HEK293 (cell line): ENCODE data around the gene LMO1.
A peak's percentile ranks its signal among the peaks of the same experiment; 100 is the strongest.

ENCODE experiments used
- CTCF ChIA-PET: fragments of 350-600 bp; formaldehyde crosslinking; extraction: SDS; loops from one replicate; lab custom pipeline; 2021; ENCODE audit warnings: antibody characterized with exemption; lab: Yijun Ruan, JAX
- POLR2A ChIA-PET: fragments of 300-600 bp; formaldehyde crosslinking; extraction: SDS; loops from one replicate; lab custom pipeline; 2020; ENCODE audit warnings: antibody characterized with exemption, inconsistent platforms; lab: Yijun Ruan, JAX
- H3K27ac ChIP-seq: fragments of 200-500 bp; sonication (Bioruptor generic); 2 replicates; pipeline ENCODE4 v1.5.1; 2014; ENCODE audit warnings: low read depth, low read length, control low read depth, inconsistent platforms; ENCODE audit errors: extremely low read depth
- H3K36me3 ChIP-seq, 2 experiments: fragments of 200-500 bp in 1 of 2; sonication (Bioruptor generic) in 1 of 2; 1 replicate in 1 of 2; 2 replicates in 1 of 2; pipeline ENCODE4 v1.5.1; 2014 to 2017; ENCODE audit warnings: inconsistent platforms in 2 of 2, low read length in 2 of 2; ENCODE audit not compliant: control insufficient read depth in 2 of 2, insufficient read depth in 1 of 2
- H3K4me1 ChIP-seq: fragments of 200-500 bp; sonication (Bioruptor generic); 2 replicates; pipeline ENCODE4 v1.5.1; 2014; ENCODE audit warnings: mild to moderate bottlenecking, low read length, inconsistent platforms; ENCODE audit not compliant: control insufficient read depth, insufficient read depth
- H3K4me3 ChIP-seq: 2 replicates; pipeline ENCODE4 v1.5.1; 2011; ENCODE audit warnings: low read depth, mild to moderate bottlenecking, control low read depth, low read length, moderate library complexity
- H3K9me3 ChIP-seq: fragments of 200-500 bp; sonication (Bioruptor generic); 2 replicates; pipeline ENCODE4 v1.5.1; 2014; ENCODE audit warnings: low read depth, low read length, inconsistent platforms; ENCODE audit not compliant: control insufficient read depth, insufficient read depth
- HOXA7 ChIP-seq: sonication (generic); formaldehyde crosslinking; IDR thresholded peaks from 2 replicates; pipeline ENCODE4 v1.8.1; 2022; ENCODE audit warnings: missing genetic modification reagents, borderline replicate concordance
- KLF1 ChIP-seq: fragments of 450-650 bp; formaldehyde crosslinking; IDR thresholded peaks from 2 replicates; pipeline ENCODE4 v1.5.1; 2016; ENCODE audit warnings: missing biosample characterization, missing genetic modification characterization
- SP2 ChIP-seq: fragments of 450-650 bp; formaldehyde crosslinking; IDR thresholded peaks from 2 replicates; pipeline ENCODE4 v1.5.1; 2016; ENCODE audit warnings: missing biosample characterization, missing genetic modification characterization
- ZBTB8A ChIP-seq: fragments of 450-650 bp; formaldehyde crosslinking; IDR thresholded peaks from 2 replicates; pipeline ENCODE4 v1.5.1; 2016; ENCODE audit warnings: missing biosample characterization, missing genetic modification characterization
- ZFHX2 ChIP-seq: fragments of 450-650 bp; formaldehyde crosslinking; conservative IDR thresholded peaks from 2 replicates; pipeline ENCODE4 v1.5.1; 2016; ENCODE audit warnings: missing biosample characterization, missing genetic modification characterization
- ZFP41 ChIP-seq: fragments of 450-650 bp; formaldehyde crosslinking; IDR thresholded peaks from 2 replicates; pipeline ENCODE4 v1.5.1; 2016; ENCODE audit warnings: missing biosample characterization, missing genetic modification characterization, borderline replicate concordance
- ZNF341 ChIP-seq: fragments of 450-650 bp; formaldehyde crosslinking; IDR thresholded peaks from 2 replicates; pipeline ENCODE4; 2016; ENCODE audit warnings: low read depth, missing biosample characterization, missing genetic modification characterization
- ZNF514 ChIP-seq: fragments of 450-650 bp; formaldehyde crosslinking; IDR thresholded peaks from 2 replicates; pipeline ENCODE4 v1.5.1; 2016; ENCODE audit warnings: missing biosample characterization, missing genetic modification characterization
- ZNF600 ChIP-seq: fragments of 450-650 bp; formaldehyde crosslinking; IDR thresholded peaks from 2 replicates; pipeline ENCODE4 v1.5.1; 2016; ENCODE audit warnings: missing biosample characterization, missing genetic modification characterization
- ZSCAN23 ChIP-seq: fragments of 450-650 bp; formaldehyde crosslinking; IDR thresholded peaks from 2 replicates; pipeline ENCODE4 v1.5.1; 2016; ENCODE audit warnings: missing biosample characterization, missing genetic modification characterization
- TF ChIP-seq, protein P1 (sequence below): fragments of 450-650 bp; formaldehyde crosslinking; optimal IDR thresholded peaks from 2 replicates; pipeline ENCODE3; 2016; ENCODE audit warnings: missing biosample characterization, mild to moderate bottlenecking, missing genetic modification characterization
- TF ChIP-seq, protein P2 (sequence below): fragments of 450-650 bp; formaldehyde crosslinking; IDR thresholded peaks from 2 replicates; pipeline ENCODE4 v1.5.1; 2016; ENCODE audit warnings: missing biosample characterization, missing genetic modification characterization
- TF ChIP-seq, protein P3 (sequence below): fragments of 450-650 bp; formaldehyde crosslinking; IDR thresholded peaks from 2 replicates; pipeline ENCODE4 v1.5.1; 2016; ENCODE audit warnings: missing biosample characterization, missing genetic modification characterization
- TF ChIP-seq, protein P4 (sequence below): fragments of 450-650 bp; formaldehyde crosslinking; IDR thresholded peaks from 2 replicates; pipeline ENCODE4 v1.5.1; 2017; ENCODE audit warnings: missing biosample characterization, missing genetic modification characterization
- TF ChIP-seq, protein P5 (sequence below): fragments of 450-650 bp; formaldehyde crosslinking; IDR thresholded peaks from 2 replicates; pipeline ENCODE4 v1.5.1; 2016; ENCODE audit warnings: missing biosample characterization, missing genetic modification characterization

Gene LMO1

DNA sequence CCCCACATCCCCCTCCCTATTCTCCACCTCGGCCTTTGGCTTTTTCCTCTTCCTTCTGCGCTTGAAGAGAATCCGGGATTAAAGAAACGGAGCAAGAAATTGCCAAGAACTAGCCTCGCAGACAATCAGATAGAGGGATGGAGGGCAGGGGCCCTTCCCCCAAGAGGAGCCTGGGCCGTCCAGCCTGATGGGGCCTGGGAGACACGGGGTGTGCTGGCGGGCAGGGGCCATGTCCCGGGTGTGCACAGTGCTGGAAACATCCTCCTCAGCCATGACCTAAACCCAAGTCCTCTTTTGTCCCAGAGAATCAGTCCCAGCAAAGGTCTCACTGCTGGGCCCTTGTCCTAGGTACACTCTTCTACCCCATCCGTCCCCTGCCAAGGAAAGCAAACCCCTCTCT lies 47.7 kb upstream of the LMO1 start:
- TF ChIP-seq ZSCAN23 (tag by site-specific recombination): no peak
- no peak for TF ChIP-seq HOXA7
- no peak for TF ChIP-seq KLF1 (tag by site-specific recombination)
- no peak for TF ChIP-seq ZFP41 (tag by site-specific recombination)
- no peak for TF ChIP-seq ZFHX2 (tag by site-specific recombination)
- TF ChIP-seq, protein P1, sequence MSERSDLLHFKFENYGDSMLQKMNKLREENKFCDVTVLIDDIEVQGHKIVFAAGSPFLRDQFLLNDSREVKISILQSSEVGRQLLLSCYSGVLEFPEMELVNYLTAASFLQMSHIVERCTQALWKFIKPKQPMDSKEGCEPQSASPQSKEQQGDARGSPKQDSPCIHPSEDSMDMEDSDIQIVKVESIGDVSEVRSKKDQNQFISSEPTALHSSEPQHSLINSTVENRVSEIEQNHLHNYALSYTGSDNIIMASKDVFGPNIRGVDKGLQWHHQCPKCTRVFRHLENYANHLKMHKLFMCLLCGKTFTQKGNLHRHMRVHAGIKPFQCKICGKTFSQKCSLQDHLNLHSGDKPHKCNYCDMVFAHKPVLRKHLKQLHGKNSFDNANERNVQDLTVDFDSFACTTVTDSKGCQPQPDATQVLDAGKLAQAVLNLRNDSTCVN (tag by site-specific recombination): no peak
- TF ChIP-seq SP2 (tag by site-specific recombination): no peak
- TF ChIP-seq, protein P2, sequence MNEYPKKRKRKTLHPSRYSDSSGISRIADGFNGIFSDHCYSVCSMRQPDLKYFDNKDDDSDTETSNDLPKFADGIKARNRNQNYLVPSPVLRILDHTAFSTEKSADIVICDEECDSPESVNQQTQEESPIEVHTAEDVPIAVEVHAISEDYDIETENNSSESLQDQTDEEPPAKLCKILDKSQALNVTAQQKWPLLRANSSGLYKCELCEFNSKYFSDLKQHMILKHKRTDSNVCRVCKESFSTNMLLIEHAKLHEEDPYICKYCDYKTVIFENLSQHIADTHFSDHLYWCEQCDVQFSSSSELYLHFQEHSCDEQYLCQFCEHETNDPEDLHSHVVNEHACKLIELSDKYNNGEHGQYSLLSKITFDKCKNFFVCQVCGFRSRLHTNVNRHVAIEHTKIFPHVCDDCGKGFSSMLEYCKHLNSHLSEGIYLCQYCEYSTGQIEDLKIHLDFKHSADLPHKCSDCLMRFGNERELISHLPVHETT (tag by site-specific recombination): no peak
- TF ChIP-seq, protein P3, sequence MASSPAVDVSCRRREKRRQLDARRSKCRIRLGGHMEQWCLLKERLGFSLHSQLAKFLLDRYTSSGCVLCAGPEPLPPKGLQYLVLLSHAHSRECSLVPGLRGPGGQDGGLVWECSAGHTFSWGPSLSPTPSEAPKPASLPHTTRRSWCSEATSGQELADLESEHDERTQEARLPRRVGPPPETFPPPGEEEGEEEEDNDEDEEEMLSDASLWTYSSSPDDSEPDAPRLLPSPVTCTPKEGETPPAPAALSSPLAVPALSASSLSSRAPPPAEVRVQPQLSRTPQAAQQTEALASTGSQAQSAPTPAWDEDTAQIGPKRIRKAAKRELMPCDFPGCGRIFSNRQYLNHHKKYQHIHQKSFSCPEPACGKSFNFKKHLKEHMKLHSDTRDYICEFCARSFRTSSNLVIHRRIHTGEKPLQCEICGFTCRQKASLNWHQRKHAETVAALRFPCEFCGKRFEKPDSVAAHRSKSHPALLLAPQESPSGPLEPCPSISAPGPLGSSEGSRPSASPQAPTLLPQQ: no peak
- no peaks in the 10 kb centered on the region for H3K9me3 ChIP-seq
- H3K4me3 ChIP-seq: no peak overlapping the region
- ChIA-PET CTCF (no interaction called here), POLR2A (no interaction called here)
- H3K27ac ChIP-seq: no peak overlapping the region
- H3K36me3 ChIP-seq: no peaks in the 10 kb centered on the region
- no peaks in the 10 kb centered on the region for H3K4me1 ChIP-seq

DNA sequence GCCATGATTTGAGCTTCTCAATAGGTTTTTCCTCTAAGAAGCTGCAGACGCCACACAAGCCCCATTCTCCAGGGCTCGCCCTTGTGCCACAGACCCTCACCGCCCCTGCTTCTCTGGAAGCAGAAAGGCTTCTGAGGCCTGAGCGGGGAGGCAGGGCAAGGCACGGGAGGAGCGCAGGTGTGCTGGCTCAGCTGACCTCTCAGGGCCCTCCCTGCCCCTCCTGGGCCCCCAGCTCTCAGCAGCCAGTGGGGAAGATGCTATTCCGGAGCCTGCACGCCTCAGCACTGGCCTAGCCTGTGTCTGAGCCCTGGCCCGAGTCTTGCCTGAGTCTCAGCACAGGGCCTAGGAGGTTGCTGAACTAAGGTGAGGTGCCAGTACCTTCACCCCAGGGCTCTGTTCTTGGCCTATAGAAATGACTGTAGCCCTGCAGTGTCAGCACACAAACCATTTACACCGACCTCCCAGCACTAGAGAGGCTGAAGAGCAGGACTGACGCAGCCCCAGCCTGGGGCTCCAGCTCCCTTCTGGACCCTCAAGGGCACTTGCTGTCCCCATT lies 47.1 kb upstream of the LMO1 start:
- ChIA-PET POLR2A (no interaction called here), CTCF (no interaction called here)
- no peaks in the 10 kb centered on the region for H3K9me3 ChIP-seq
- H3K27ac ChIP-seq: no peak overlapping the region
- H3K4me1 ChIP-seq: no peaks in the 10 kb centered on the region
- TF ChIP-seq ZNF514 (tag by site-specific recombination) (no peak), ZBTB8A (tag by site-specific recombination) (no peak), ZNF600 (peak; percentile 77), ZNF341 (no peak)
- TF ChIP-seq, protein P4, sequence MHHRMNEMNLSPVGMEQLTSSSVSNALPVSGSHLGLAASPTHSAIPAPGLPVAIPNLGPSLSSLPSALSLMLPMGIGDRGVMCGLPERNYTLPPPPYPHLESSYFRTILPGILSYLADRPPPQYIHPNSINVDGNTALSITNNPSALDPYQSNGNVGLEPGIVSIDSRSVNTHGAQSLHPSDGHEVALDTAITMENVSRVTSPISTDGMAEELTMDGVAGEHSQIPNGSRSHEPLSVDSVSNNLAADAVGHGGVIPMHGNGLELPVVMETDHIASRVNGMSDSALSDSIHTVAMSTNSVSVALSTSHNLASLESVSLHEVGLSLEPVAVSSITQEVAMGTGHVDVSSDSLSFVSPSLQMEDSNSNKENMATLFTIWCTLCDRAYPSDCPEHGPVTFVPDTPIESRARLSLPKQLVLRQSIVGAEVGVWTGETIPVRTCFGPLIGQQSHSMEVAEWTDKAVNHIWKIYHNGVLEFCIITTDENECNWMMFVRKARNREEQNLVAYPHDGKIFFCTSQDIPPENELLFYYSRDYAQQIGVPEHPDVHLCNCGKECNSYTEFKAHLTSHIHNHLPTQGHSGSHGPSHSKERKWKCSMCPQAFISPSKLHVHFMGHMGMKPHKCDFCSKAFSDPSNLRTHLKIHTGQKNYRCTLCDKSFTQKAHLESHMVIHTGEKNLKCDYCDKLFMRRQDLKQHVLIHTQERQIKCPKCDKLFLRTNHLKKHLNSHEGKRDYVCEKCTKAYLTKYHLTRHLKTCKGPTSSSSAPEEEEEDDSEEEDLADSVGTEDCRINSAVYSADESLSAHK (tag by site-specific recombination): no peak
- TF ChIP-seq, protein P5, sequence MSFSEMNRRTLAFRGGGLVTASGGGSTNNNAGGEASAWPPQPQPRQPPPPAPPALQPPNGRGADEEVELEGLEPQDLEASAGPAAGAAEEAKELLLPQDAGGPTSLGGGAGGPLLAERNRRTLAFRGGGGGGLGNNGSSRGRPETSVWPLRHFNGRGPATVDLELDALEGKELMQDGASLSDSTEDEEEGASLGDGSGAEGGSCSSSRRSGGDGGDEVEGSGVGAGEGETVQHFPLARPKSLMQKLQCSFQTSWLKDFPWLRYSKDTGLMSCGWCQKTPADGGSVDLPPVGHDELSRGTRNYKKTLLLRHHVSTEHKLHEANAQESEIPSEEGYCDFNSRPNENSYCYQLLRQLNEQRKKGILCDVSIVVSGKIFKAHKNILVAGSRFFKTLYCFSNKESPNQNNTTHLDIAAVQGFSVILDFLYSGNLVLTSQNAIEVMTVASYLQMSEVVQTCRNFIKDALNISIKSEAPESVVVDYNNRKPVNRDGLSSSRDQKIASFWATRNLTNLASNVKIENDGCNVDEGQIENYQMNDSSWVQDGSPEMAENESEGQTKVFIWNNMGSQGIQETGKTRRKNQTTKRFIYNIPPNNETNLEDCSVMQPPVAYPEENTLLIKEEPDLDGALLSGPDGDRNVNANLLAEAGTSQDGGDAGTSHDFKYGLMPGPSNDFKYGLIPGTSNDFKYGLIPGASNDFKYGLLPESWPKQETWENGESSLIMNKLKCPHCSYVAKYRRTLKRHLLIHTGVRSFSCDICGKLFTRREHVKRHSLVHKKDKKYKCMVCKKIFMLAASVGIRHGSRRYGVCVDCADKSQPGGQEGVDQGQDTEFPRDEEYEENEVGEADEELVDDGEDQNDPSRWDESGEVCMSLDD (tag by site-specific recombination): no peak
- H3K36me3 ChIP-seq: no peaks in the 10 kb centered on the region
- no peak overlapping the region for H3K4me3 ChIP-seq
